Kidney capillary endothelial cell (primary cell): ENCODE data around the gene DNAH6.

Experiments used
- DNase-seq: peaks from one replicate; pipeline ENCODE4 v3.0.0-alpha.2; 2018; ENCODE audit warnings: low spot score

DNAH6 gene

DNA sequence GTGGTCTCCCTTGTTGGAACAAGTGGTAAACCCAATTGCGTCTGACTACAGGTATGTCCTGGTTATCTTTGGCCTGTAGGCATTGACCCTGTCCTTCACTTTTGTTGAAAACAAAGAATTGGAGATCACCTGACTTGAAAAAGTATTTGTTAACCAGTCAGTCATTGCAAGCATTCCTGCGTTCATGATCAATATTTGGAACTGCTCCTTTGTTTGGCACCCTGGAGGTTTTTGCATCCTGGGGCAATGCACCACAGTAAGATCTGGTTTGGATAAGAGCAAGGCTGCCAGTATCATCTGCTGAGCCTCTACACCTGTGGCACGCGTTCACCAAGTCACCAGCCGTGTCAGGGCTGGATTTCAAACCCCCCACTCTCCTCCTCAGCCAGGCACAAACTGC is 115.7 kb downstream of the DNAH6 start:
- DNase-seq = no peak

DNA sequence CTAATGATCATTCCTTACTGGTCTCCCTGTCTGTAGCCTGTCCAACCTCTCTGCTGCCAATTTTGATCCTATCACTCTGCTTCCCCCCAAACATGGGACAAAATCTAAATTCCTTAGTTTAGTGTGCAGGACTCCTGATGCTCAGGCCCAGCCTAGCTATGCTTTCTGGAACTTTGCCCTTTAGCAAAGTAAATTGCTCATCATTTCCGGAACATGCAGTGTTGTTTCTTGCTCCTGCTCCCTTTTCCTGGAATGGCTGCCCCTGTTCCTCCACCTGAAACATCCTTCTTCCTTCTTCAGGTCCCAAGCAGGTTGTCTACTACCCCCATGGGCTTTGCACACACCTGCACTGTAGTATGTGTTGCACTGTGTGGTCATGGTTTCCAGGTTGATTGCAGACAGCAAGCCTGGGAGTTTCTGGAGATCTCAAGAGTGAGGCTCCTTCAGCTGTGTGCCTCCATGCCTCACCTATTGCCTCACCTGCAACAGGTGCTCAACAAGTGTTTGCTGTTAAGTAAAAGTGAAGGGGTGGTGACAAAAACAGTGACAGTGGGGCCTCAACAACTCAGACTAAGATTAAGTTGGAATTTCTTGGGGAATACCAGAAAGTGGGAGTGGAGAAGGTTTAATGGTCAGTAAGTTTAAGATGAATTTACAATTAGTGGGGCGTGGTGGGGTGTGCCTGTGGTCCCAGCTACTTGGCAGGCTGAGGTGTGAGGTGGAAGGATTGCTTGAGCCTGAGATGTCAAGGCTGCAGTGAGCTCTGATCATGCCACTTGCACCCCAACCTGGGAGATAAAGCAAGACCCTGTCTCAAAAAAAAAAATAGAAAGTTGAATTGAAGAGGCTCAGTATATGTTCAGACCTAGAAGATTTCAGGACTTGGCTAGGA is 120.0 kb downstream of the DNAH6 start:
- no peak for DNase-seq

DNA sequence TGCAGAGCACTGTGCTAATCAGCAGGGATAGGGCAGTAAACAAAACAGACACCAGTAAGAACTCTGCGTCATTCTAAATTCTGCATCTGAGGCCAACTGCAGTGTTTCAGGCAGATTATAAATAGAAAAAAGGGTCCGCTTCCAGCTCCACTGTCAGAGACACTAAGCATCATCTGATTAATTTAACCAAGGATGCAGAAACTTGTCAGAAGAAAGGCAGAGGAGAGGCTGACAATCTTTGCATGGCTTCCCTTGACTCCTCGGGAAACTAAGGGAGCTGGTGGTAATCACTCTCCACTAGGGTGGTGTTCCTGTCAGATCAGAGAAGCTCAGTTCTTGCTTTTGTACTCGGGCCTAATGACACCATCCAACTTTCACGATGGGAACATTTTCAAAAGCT is 123.5 kb downstream of the DNAH6 start:
- DNase-seq = no peak

DNA sequence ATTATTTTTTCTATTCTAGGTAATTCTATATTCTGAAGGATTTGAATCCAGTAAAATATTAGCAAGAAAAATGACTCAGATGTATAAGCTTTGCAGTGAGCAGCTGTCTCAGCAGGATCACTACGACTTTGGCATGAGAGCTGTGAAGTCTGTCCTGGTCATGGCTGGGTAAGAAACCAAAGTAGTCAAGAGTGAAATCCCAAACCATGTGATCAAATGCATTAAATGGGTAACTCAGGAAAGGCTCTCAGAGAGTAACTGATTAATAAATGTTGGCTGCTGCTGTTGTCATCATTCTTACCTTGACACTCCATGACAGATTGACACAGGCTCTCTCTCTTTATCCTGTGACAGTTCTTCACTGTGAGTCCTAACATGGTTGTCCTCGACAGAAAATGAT is 124.1 kb downstream of the DNAH6 start:
- no peak for DNase-seq

DNA sequence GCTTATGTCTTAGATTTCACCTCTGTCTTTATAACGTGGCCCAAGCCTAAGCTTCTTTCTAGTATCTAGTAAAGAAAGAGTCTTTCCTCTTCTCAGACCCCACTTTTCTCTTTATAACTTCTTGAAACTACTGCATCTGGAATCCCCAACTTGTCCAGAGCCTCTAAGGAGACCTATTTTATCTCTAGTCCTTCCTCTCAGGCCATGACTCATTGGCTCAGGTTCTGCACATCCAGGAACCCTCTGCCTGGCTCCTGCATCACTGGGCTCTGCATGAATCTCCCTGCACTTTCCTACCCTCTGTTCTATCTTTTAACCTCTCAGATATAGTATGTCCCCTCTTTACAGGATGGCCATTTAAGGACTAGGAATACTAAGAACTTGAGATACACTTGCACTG is 124.7 kb downstream of the DNAH6 start:
- DNase-seq = no peak

DNA sequence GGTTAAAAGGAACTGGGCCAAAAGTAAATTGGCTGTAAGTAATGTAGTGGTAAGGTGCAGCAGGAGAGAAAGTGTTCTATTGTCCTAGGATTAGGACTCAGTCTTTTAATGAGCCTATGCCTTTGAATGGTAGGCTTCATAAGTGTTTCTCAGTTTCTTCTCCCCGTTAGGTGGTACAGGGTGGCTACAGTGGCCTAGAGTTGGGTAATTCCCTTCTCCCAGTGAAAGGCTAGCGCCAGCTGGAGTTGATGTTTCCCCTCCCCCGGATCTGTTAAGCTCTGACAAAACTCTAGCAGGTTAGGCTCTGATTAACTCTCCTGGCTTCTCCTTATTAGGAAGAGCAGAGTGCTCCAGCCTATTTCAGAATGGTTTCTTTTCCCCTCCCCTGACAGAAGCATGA is 127.7 kb downstream of the DNAH6 start:
- no peak for DNase-seq

DNA sequence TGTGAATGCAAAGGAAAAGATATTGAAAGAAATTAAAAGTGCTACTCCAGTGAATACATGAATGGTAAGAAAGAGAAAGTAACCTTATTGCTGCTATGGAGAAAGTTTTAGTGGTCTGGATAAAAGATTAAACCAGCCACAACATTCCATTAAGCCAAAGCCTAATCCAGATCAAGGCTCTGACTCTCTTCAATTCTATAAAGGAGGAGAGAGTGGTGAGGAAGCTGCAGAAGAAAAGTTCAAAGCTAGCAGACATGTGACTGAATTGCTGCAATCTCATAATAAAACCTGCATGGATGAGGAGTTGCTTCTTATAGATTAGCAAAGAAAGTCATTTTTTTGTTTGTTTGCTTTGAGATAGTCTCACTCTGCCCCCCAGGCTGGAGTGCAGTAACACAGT is 130.2 kb downstream of the DNAH6 start:
- DNase-seq = no peak

DNA sequence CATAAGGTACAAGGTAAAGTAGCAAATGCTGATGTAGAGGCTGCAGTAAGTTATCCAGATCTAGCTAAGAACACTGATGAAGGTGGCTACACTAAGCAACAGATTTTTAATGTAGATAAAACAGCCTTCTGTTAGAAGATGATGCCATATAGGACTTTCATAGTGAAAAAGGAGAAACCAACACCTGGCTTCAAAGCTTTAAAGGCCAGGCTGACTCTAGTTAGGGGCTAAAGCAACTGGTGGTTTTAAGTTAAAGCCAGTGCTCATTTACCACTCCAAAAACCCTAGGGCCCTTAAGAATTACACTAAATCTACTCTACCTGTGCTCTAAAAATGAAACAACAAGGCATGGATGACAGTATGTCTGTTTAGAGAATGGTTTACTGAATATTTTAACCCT is 131.0 kb downstream of the DNAH6 start:
- no peak for DNase-seq

DNA sequence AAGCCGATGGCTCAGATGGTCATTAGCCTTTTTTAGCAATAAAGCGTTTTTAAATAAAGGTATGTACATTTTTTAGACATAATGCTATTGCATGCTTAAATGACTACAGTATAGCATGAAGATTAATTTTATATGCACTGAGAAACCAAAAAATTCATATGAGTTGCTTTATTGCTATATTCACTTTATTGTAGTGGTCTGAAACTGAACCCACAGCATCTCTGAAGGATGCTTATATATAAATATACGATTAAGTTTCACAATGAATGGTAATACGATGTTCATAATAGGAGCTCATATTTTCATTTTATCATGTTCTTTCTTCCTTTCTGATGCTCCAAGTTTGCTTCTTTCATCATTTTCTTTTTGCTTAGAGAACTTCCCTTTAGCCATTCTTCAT is 132.8 kb downstream of the DNAH6 start:
- DNase-seq = no peak

DNA sequence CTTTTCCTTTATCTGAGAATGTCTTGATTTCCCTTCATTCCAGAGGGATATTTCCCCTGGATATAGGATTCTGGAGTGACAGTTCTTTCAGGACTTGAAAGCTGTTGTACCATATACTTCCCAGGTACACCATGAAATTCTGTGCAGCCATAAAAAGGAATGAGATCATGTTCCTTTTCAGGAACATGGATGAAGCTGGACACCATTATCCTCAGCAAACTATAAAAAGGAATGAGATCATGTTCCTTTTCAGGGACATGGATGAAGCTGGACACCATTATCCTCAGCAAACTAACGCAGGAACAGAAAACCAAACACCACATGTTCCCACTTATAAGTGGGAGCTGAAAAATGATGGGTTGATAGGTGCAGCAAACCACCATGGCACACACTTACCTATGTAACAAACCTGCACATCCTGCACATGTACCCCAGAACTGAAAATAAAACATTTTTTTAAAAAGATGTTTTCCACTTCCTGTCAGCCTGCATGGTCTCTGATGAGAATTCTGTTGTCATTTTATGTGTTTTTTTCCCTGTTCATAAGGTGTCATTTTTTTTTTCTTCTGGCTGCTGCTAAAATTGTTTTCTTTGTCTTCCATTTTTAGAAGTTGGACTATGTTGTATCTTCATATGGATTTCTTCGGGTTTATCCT is 133.3 kb downstream of the DNAH6 start:
- no peak for DNase-seq

DNA sequence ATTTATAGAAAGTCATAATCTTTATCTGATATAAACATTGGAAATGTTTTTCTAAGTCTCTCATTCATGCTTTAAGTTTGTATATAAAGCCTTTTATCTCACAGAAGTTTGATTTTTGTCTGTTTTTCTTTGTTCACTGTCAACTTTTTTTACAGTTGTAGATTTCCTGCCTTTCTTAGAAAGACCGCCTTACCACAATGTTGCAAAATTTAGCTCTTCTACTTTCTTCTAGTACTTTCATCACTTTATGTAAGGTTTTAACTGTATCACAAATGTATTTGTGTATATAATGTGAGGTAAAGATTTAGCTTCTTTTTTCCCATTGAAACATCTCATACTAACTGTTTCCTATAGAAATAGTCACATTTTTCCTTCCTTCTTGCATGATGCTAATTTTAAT is 136.1 kb downstream of the DNAH6 start:
- no peak for DNase-seq

DNA sequence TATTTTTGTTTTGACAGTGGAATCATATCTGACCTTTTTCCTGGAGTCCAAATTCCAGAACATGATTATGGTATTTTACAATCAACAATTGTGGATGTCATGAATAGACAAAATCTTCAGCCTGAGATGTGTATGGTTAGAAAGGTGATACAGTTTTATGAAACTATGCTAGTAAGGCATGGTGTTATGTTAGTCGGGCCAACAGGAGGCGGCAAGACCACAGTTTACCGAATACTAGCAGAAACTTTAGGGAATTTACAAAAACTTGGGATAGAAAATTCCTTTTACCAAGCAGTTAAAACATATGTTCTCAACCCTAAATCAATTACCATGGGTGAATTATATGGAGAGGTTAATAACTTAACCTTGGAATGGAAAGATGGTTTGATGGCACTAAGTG is 137.0 kb downstream of the DNAH6 start:
- no peak for DNase-seq

DNA sequence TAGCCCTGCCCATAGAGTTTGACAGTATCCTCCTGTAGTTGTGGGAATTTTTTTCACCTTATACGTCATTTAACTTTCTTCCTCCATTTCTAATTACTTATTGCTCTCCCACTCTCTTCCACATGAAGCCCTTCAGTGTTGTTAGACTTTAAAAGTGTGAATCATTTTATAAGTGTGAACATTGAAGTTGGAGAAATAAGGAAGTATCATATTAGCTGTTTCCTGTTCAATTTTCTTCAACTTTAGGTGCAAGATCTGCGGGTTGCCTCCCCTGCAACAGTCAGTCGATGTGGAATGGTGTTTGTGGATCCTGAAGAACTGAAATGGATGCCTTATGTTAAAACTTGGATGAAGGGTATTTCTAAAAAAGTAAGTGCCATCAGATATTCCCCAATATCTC is 138.1 kb downstream of the DNAH6 start:
- DNase-seq = no peak

DNA sequence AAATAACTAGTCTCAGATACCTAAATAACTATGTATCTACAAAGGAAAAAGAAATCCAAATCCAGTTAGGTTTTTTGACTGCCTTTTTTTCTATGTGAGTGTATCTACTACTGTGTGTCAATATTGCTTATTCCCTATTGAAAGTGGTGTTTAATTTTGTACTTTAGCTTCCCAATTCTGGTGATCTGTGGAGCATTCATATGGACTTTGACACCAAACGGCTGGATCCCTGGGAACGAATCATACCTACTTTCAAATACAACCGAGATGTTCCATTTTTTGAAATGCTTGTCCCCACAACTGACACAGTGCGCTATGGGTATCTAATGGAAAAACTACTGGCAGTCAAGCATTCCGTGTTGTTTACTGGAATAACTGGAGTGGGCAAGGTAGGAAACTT is 152.8 kb downstream of the DNAH6 start:
- no peak for DNase-seq

DNA sequence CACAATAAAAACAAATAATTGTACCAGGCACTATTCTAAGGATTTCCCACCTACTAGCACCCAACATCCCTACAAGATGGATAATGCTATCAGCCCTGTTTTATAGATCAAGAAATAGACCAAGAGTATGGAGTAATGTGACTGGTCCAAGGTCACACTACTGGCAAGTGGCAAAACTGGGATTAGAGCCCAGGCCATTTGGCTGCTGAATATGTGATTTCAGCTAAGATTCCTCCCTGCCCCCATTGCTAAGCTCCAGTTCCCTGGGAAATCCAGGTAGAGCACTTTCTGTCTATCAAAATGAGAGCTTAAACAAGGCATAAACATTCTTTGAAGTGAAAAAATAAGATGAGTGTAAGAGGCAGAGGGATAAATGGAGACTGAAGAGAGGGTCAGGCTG is 157.8 kb downstream of the DNAH6 start:
- DNase-seq = no peak

DNA sequence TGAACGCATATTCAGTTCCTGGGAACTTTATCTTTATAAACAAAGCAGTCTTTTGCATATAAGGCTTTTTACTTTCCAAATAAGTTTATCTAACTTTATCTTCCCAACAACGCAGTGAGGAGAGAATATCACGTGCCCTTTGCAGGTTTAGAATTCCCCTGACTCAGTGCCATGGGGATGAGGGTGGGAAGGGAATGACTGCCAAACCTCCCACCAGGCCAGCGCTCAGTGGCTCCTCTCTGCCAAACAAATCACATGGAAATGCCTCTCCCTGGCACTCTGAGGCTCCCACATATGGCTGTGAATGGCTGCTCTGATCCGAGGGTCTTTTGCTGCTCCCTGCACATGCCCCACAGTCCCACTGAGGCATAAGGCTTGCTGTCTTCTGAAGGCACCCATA is 158.3 kb downstream of the DNAH6 start:
- DNase-seq = no peak

DNA sequence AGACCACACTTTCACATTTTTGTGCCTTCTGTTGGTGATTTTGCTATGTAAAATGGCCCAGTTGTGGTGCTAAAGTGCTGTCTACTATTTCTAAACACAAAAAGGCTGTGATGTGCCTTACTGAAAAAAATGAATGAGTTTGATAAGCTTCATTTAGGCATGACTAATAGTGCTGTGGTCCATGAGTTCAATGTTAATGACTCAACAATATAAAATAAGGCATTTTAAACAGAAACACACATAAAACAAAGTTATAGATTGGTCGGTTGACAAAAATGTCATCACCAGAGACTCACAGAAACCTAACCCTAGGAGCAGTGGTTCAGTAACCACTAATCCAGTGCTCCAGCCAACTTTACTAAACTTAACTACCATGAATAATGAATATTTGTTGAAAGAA is 160.0 kb downstream of the DNAH6 start:
- DNase-seq = no peak

DNA sequence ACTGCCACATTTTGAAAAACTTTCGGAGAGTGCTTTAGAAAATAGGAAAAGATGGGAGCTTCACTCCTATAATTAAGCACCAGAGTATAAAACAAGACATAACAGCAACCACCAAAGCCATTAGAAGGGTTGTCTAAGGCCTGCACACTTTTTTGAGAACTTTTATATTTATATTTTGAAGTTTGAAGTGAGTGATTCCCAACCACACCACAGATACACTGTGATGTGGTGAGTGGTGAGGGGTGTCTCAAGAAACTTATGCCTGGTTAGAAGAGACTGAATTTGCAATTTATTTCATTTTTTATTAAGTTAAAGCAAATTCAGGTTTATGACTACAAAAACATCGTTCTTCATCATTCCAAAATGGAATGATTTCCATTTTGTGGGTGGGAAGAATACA is 161.9 kb downstream of the DNAH6 start:
- DNase-seq = no peak

DNA sequence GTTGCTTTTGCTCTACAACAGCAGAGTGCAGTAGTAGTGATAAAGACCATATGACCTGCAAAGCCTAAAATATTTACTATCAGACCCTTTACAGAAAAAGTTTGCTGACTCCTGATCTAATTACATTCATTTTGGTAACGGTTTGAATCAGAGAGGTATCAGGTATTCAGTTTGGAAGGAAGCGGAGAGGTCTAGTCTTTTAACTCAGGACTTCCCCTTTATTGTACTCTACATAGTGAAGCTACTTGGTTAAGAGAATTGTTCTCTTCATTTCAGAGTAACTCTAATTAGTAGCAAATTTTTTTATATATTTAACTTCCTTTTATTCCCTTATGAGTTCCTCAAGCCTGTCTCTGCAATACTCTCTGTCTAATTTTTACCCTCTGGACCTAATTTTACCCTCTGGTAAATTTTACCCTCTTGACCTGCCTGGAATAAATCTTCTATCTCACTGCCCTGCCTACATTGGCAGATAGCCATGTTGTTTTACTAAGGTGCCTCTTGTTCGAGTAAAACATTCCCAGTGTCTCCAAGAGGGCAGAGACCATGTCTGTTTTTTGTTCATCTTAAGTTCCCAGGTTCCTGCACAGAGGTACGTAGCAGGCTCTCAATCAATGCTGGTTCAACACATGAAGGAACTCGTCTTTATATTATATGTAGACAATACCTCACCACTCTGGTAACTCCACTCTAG is 170.6 kb downstream of the DNAH6 start:
- DNase-seq = no peak

DNA sequence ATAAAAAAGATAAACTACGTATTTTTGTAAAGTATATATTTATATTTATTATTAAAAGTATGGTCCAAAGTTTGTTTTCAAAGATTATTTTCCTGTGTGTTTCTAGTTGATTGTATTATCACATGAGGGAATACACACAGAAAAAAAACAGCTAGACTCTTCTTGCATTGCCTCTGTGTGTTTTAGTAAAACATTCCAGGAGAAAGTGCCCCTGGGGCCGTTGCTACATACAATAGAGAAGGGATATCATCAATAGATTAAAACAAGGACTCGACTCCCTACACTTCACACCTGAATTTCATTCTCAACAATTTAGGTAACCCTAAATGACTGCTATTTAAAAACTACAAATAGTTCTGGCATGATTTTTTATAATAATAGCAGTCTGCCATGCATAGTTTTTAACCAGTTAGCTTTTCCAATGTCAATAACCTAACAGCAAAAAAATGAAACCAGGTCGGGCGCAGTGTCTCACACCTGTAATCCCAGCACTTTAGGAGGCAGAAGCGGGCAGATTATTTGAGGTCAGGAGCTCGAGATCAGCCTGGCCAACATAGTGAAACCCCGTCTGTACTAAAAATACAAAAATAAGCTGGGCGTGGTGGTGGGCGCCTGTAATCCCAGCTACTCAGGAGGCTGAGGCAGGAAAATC is 171.3 kb downstream of the DNAH6 start:
- no peak for DNase-seq

DNA sequence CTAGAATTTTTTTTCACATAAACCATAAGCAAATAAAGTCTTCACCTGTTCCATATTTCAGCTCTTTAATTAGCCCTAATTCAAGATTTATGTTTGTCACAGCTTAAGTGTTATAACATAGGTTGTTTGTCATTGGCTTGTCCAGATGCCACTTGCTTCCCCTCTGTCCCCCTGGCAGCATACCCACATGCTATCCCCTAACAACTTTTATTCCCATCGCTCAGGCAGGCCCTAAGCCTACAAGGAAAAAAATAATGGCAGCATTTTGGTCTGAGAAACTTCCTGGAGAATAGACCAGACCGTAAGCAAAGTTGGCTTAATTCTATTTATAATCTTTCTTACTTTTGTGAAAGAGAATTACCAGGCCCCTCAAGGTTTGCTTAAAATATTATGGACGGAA is 173.9 kb downstream of the DNAH6 start:
- no peak for DNase-seq

DNA sequence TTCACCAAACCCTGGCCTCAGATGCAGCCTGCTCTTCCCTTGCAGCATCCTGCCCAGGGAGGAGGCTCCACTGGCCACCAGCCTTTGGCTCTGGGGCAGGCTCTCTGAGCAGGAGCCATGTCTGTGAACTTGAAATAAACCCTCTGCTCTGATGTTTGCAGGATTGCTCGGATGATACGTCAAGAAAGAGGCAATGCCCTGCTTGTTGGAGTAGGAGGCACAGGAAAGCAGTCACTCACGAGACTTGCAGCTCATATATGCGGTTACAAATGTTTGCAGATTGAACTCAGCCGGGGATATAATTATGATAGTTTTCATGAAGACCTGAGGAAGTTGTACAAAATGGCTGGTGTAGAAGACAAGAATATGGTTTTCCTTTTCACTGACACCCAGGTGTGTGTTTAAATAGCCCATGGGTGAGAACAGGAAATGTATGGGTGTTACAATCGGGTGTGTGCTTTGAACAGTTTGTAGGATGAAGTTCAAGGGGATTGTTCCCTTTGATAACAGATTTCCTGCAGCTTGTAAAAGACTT is 177.9 kb downstream of the DNAH6 start:
- DNase-seq = no peak
